Central memory CD8-positive, alpha-beta T cell (primary cell): ENCODE results near the gene RNU2-63P.
"Not testable (repeated sequence)": the region's sequence is repeated elsewhere in the genome, so short reads cannot be mapped to it uniquely, and the experiment has no call there.

ENCODE experiments used
- ATAC-seq: fragments of 150-1000 bp; cut with Tn5 transposase; replicated peaks from 2 replicates; pipeline ENCODE4 v1.10.0; 2022; ENCODE audit warnings: mild to moderate bottlenecking, moderate FRiP score, moderate number of reproducible peaks; ENCODE audit not compliant: poor library complexity, severe bottlenecking; ENCODE audit errors: extremely low read depth
- DNase-seq, 2 donors: peaks; one replicate each; pipeline ENCODE4 v3.0.0; 2021; ENCODE audit warnings: low spot score in 2 of 2
- H3K27ac Mint-ChIP-seq: one replicate; pipeline ENCODE4 v1.8.0; 2022; ENCODE audit warnings: low read depth, mild to moderate bottlenecking, moderate library complexity, mixed read lengths
- H3K27me3 Mint-ChIP-seq: one replicate; pipeline ENCODE4 v1.8.0; 2022; ENCODE audit warnings: mixed read lengths
- H3K36me3 Mint-ChIP-seq: one replicate; pipeline ENCODE4 v1.8.0; 2022; ENCODE audit warnings: mild to moderate bottlenecking, moderate library complexity, mixed read lengths; ENCODE audit not compliant: insufficient read depth
- H3K4me1 Mint-ChIP-seq: one replicate; pipeline ENCODE4 v1.8.0; 2022; ENCODE audit warnings: mixed read lengths
- H3K4me3 Mint-ChIP-seq: one replicate; pipeline ENCODE4 v1.8.0; 2022; ENCODE audit warnings: mild to moderate bottlenecking, moderate library complexity, mixed read lengths
- H3K9me3 Mint-ChIP-seq: one replicate; pipeline ENCODE4 v1.8.0; 2022; ENCODE audit warnings: mixed read lengths

Gene RNU2-63P

DNA sequence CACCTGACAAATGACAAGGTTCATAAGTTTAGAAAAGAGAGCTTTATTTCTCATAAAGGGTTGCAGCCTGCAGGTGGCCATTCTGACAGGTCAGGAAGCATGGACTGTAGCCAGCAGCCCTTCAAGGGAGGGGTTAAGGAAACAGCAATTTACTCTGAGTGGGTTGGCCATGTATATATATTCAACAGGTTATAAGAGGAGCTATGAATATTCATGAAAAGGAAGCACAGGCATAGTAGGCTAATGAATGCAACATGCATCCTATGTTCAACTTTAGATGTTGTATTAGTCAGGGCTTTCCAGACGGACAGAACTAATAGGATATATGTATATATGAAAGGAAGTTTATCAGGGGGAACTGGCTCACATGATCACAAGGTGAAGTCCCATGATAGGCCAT, 20.6 kb downstream of the RNU2-63P start:
- H3K9me3 Mint-ChIP-seq, result no peaks in the 10 kb centered on the region
- H3K27ac Mint-ChIP-seq, result no peak overlapping the region
- no peak for DNase-seq

DNA sequence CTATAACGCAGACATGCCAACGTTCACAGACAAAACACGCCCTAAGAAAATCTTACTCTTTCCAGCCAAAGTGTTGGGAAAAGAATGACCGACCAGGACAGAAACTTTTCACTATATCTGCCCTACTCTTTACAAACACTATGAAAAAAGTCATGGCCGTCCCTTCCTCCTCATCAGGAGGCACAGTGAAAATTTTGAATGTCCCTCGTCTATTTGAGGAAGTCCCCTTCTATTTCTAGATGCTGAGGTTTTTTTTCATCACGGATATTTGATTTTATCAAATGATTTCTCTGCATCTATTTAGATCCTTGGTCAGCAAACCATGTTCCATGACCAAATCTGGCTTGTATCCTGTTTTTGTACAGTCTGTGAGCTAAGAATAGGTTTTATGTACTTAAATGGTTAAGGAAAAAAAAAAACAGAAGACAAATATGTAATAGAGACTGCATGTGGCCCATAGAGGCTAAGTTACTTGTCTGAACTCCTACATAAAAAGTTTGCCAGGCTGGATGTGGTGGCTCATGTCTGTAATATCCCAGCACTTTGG, 22.0 kb downstream of the RNU2-63P start:
- ATAC-seq, H3K4me1 Mint-ChIP-seq, DNase-seq, H3K9me3 Mint-ChIP-seq, H3K36me3 Mint-ChIP-seq, H3K27me3 Mint-ChIP-seq, H3K4me3 Mint-ChIP-seq, H3K27ac Mint-ChIP-seq: not testable (repeated sequence)

More for the DNA sequence above, 20.6 kb downstream of the RNU2-63P start:
- no peaks in the 10 kb centered on the region for H3K36me3 Mint-ChIP-seq
- no peak for ATAC-seq
- no peak overlapping the region for H3K4me3 Mint-ChIP-seq
- no peaks in the 10 kb centered on the region for H3K27me3 Mint-ChIP-seq
- H3K4me1 Mint-ChIP-seq, result no peaks in the 10 kb centered on the region

DNA sequence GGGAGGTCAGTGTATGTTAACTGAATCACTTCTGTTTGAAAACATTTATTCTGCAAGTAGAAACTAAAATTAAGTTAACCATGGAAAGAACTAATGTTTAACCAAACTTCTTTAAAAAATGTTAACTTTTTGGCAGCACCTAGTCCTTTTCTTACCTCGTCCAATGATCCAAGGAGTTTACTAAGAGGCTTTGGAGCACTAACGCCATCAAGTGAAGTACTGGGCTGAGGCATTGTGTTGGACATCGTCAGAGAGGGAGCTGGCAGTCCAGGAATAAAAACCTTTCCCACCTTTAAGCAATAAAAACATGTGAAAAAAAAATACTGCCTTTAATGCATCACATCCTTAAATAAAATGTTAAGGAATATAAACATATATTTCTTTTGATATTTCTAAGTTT, 23.8 kb downstream of the RNU2-63P start:
- not testable (repeated sequence) for H3K4me1 Mint-ChIP-seq, H3K36me3 Mint-ChIP-seq

DNA sequence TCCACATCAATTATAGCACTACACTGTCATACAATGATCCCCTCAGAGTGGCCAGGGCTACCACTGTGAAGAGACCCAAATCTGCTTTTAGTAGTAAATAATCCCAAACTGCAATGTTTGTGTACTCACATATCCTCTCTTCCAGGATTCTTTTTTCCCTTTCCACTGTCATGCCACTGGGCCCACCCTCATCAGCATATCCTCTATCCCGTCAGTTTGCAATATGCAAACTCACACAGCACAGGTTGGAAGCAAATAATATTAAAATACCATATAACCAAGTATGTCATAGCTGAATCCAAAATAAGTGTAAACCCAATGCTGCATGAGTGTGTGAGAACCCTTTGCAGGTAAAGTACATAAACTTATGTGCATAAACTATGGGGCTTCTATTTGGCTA, 28.9 kb downstream of the RNU2-63P start:
- not testable (repeated sequence) for H3K36me3 Mint-ChIP-seq, H3K4me3 Mint-ChIP-seq, H3K9me3 Mint-ChIP-seq, ATAC-seq, H3K4me1 Mint-ChIP-seq, H3K27ac Mint-ChIP-seq, DNase-seq, H3K27me3 Mint-ChIP-seq

More for the DNA sequence above, 23.8 kb downstream of the RNU2-63P start:
- not testable (repeated sequence) for DNase-seq, H3K9me3 Mint-ChIP-seq, H3K4me3 Mint-ChIP-seq, H3K27ac Mint-ChIP-seq, ATAC-seq, H3K27me3 Mint-ChIP-seq

DNA sequence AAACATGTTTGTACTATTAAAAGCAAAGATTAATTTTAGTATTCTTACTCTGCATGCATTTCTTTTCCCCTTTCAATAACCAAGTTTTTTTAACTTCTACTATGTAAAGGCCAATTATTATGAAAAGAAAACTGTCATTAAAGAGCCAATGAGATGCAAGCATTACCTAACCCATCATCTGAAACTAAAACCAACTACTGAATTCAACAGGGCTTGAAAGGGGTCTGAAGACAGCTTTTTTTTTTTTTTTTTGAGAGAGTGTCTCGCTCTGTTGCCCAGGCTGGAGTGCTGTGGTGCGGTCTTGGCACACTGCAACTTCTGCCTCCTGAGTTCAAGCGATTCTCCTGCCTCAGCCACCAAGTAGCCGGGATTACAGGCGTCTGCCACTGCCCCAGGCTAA, 30.4 kb downstream of the RNU2-63P start:
- H3K27me3 Mint-ChIP-seq, H3K27ac Mint-ChIP-seq, H3K36me3 Mint-ChIP-seq, H3K4me1 Mint-ChIP-seq, ATAC-seq, H3K9me3 Mint-ChIP-seq, H3K4me3 Mint-ChIP-seq, DNase-seq: not testable (repeated sequence)

DNA sequence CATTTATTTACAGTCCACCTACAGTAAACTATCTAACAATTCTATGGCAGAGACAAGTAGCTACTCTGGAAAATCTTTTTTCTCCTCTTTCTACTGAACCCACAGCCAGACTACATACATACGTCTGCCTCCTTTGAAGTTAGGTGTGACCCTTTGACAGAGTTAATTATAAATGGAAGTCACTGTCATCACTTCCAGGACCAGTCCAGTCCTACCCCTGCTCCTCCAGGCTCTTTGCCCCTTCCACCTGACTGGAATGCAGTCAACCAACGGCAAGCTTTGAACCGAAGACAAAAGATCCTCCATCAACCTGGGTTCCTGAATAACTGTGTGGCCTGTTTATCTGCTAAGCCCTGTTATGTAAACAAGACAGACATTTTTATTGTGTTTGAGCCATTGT, 35.2 kb downstream of the RNU2-63P start:
- not testable (repeated sequence) for H3K4me3 Mint-ChIP-seq, ATAC-seq, H3K9me3 Mint-ChIP-seq, DNase-seq, H3K27me3 Mint-ChIP-seq, H3K36me3 Mint-ChIP-seq, H3K27ac Mint-ChIP-seq, H3K4me1 Mint-ChIP-seq

DNA sequence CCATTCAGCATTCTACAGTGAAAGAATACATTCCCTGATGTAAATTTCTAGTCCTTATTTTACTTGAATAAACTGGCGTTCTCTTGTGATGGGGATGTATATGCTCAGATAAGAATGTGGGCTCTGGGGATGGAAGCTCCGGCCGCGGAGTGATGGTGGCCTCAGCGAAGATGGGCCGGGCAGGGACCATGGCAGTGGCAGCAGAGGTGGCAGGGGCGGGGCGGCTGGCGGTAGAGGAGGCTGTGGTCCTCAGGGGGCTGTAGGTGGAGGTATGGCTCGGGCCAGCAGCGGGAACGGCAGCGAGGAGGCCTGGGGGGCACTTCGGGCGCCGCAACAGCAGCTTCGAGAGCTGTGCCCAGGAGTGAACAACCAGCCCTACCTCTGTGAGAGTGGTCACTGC, 44.0 kb downstream of the RNU2-63P start:
- H3K27me3 Mint-ChIP-seq, H3K9me3 Mint-ChIP-seq, H3K36me3 Mint-ChIP-seq, H3K27ac Mint-ChIP-seq, DNase-seq, ATAC-seq, H3K4me3 Mint-ChIP-seq, H3K4me1 Mint-ChIP-seq: not testable (repeated sequence)
